HL-60 (cell line): ENCODE data around the gene NANOS1.

Experiments used
- DNase-seq, 2 experiments: peaks; one replicate each; pipeline ENCODE4 v3.0.0-alpha.2; 2010 to 2020; ENCODE audit warnings: low read depth in 1 of 2, low spot score in 1 of 2
- H3K27ac ChIP-seq: fragments of 250-450 bp; sonication (Bioruptor Pico); replicated peaks from 2 replicates; pipeline ENCODE4 v1.5.1; 2020; ENCODE audit warnings: mild to moderate bottlenecking, moderate library complexity
- H3K27me3 ChIP-seq: fragments of 250-450 bp; sonication (Bioruptor Pico); 2 replicates; pipeline ENCODE4 v1.5.1; 2021; ENCODE audit warnings: mild to moderate bottlenecking, moderate library complexity; ENCODE audit not compliant: insufficient read depth, poor library complexity, severe bottlenecking
- H3K4me3 ChIP-seq: replicated peaks from 2 replicates; pipeline ENCODE4 v1.5.1; 2011; ENCODE audit warnings: mild to moderate bottlenecking, control low read depth, low read length; ENCODE audit not compliant: insufficient read depth
- GABPA ChIP-seq: IDR thresholded peaks from 2 replicates; pipeline ENCODE4 v1.6.1; 2012; ENCODE audit warnings: low read depth
- POLR2AphosphoS5 ChIP-seq: IDR thresholded peaks from 2 replicates; pipeline ENCODE4 v1.6.1; 2012; ENCODE audit warnings: low read depth
- REST ChIP-seq: IDR thresholded peaks from 2 replicates; pipeline ENCODE4 v1.6.1; 2012; ENCODE audit warnings: low read depth; ENCODE audit not compliant: insufficient replicate concordance
- SPI1 ChIP-seq: IDR thresholded peaks from 2 replicates; pipeline ENCODE4 v1.6.1; 2012; ENCODE audit warnings: low read depth, mild to moderate bottlenecking, borderline replicate concordance
- TF ChIP-seq, protein P1 (sequence below): IDR thresholded peaks from one replicate; pipeline ENCODE4 v1.5.1; 2011; ENCODE audit warnings: low read length, control low read depth, inconsistent platforms; ENCODE audit not compliant: insufficient read depth

Gene NANOS1

GRCh38 chr10:119049777-119050176 lies 20.3 kb downstream of the NANOS1 start:
- no peaks in the 10 kb centered on the region for H3K27me3 ChIP-seq
- H3K4me3 ChIP-seq, result no peak overlapping the region
- no peak for DNase-seq
- no peak for TF ChIP-seq POLR2AphosphoS5
- TF ChIP-seq, protein P1, sequence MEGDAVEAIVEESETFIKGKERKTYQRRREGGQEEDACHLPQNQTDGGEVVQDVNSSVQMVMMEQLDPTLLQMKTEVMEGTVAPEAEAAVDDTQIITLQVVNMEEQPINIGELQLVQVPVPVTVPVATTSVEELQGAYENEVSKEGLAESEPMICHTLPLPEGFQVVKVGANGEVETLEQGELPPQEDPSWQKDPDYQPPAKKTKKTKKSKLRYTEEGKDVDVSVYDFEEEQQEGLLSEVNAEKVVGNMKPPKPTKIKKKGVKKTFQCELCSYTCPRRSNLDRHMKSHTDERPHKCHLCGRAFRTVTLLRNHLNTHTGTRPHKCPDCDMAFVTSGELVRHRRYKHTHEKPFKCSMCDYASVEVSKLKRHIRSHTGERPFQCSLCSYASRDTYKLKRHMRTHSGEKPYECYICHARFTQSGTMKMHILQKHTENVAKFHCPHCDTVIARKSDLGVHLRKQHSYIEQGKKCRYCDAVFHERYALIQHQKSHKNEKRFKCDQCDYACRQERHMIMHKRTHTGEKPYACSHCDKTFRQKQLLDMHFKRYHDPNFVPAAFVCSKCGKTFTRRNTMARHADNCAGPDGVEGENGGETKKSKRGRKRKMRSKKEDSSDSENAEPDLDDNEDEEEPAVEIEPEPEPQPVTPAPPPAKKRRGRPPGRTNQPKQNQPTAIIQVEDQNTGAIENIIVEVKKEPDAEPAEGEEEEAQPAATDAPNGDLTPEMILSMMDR, result no peak
- TF ChIP-seq REST, result no peak
- TF ChIP-seq SPI1, result no peak
- no peak for TF ChIP-seq GABPA
- no peak overlapping the region for H3K27ac ChIP-seq

DNA sequence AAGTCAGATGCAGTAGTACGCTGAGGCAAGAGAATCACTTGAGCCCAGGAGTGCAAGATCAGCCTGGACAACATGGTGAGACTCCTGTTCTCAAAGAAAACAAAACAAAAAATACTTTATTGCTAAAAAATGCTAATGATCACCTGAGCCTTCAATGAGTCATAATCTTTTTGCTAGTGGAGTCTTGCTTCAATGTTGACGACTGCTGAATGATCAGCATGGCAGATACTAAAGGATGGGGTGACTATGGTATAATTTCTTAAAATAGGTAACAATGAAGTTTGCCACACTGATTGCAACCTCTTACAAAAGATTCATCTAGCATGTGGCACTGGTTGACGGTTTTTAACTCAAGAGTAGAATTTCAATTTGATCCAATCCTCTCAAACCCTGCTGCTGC lies 22.3 kb downstream of the NANOS1 start:
- no peak overlapping the region for H3K27ac ChIP-seq
- no peak overlapping the region for H3K4me3 ChIP-seq
- no peaks in the 10 kb centered on the region for H3K27me3 ChIP-seq
- no peak for DNase-seq
- TF ChIP-seq POLR2AphosphoS5, result no peak

GRCh38 chr10:119055472-119055871 lies 26.0 kb downstream of the NANOS1 start:
- H3K27me3 ChIP-seq, result no peaks in the 10 kb centered on the region
- H3K27ac ChIP-seq, result no peak overlapping the region
- H3K4me3 ChIP-seq, result no peak overlapping the region
- no peak for DNase-seq
- TF ChIP-seq SPI1 (no peak), REST (no peak), POLR2AphosphoS5 (no peak), GABPA (no peak)
- TF ChIP-seq, protein P1, result no peak

DNA sequence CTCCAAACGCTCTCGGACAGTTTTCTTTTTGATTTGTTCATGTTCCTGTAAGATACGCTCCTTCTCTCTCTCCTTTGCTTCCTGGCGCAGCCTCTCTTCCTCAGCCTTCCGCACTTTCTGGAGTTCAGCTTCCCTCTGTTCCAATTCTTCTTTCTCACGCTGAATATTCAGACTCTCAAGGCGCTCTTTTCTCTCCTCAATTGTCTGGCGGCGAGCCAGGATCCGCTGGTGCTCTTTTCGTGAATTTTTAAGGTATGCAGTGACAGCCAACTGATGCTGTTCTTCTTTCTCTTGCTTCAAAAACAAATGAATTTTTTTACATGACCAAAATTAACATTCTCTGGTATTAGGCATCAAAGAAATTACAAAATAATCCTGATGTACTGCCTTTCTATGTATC lies 28.5 kb downstream of the NANOS1 start:
- TF ChIP-seq GABPA (no peak), REST (no peak), POLR2AphosphoS5 (no peak), SPI1 (no peak)
- TF ChIP-seq, protein P1, result no peak
- Histone ChIP-seq H3K4me3 (no peak overlapping the region), H3K27me3 (no peaks in the 10 kb centered on the region), H3K27ac (no peak overlapping the region)
- no peak for DNase-seq
